ENCODE data around the gene MISP. TPM values are rescaled to one million over a fixed set of nuclear protein-coding genes. Genes with fewer than 3 reads are reported as not detected.
A peak's percentile ranks its signal among the peaks of the same experiment; 100 is the strongest.

MISP gene
- total and polyA plus RNA-seq, 10 of the 15 experiments (the other 5 are each of a cell fraction or from before 2014, with no cell fraction given) = not detected

DNA sequence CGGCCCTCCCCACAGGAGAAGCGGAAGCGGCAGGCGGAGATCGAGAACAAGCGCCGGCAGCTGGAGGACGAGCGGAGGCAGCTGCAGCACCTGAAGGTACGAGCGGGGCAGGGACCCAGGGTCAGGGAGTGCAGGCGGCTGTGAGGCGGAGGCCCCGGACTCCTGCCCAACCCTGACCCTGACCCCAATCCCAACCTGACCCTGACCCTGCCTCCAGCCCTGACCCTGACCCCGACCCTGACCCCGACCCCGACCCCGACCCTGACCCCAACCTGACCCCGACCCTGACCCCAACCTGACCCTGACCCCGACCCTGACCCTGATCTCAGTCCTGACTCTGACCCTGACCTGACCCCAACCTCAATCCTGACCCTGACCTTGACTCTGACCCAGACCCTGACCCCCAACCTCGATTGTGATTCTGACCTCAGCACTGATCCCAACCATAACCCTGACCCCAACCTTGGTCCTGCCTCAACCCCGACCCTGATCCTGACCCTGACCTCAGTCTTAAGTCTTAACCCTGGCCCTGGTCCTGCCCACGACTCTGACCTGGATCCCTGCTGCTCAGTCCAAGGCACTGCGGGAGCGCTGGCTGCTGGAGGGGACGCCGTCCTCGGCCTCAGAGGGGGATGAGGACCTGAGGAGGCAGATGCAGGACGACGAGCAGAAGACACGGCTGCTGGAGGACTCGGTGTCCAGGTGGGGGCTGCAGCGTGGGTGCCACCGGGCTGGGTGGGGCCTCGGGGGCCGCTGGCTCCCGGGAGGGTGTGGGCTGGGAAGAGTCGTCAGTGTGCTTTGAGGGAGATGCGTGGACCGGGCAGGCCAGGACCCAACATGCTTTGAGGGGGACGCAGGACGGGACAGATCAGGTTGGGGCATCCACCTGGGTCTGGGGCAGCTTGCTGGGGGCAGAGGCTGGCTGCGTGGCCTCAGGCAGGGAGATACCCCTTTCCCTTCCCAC is 23.6 kb upstream of the MISP start:
- RAD21 ChIA-PET (ENCODE audit: unreplicated experiment) = no interaction called here
- Histone ChIP-seq H3K4me1 (ENCODE audit: control insufficient read depth, insufficient read depth, low read length) (no peaks in the 10 kb centered on the region; the same call in 1 of the 2 replicates), H3K9ac (ENCODE audit: control insufficient read depth, insufficient read depth, low read length) (no peak overlapping the region), H3K79me2 (ENCODE audit: control insufficient read depth, insufficient read depth, low read length) (no peaks in the 10 kb centered on the region), H3K27ac (ENCODE audit: control insufficient read depth, insufficient read depth) (no peak overlapping the region), H3K27me3 (replicated peaks in 1 of 2; ENCODE audit: control insufficient read depth in 2 of 2, insufficient read depth in 2 of 2, low read length in 1 of 2) (no peaks in the 10 kb centered on the region), H3K9me3 (replicated peaks; ENCODE audit: control insufficient read depth, insufficient read depth, low read length) (no peaks in the 10 kb centered on the region), H2AFZ (ENCODE audit: control insufficient read depth, low read depth, low read length) (no peak overlapping the region), H3K4me3 (no peak overlapping the region), H4K20me1 (ENCODE audit: control insufficient read depth, insufficient read depth) (no peaks in the 10 kb centered on the region), H3K4me2 (ENCODE audit: control insufficient read depth, insufficient read depth) (no peak overlapping the region), H3K36me3 (ENCODE audit: control insufficient read depth in 2 of 2, insufficient read depth in 2 of 2, low read length in 1 of 2) (no peaks in the 10 kb centered on the region)
- intact Hi-C loops (cut with micrococcal nuclease; ENCODE audit: unreplicated experiment) = no loop called here
- CTCF ChIA-PET = interaction anchor here (1.3 kb wide), 1 partner anchor 10 kb away, joined by 3 read pairs; no protein-coding TSS in a partner anchor
- POLR2A ChIA-PET = no interaction called here
- no TSS peak for BruUV-seq (replicated peaks)
- no peak for ATAC-seq
- TF ChIP-seq, protein P1, sequence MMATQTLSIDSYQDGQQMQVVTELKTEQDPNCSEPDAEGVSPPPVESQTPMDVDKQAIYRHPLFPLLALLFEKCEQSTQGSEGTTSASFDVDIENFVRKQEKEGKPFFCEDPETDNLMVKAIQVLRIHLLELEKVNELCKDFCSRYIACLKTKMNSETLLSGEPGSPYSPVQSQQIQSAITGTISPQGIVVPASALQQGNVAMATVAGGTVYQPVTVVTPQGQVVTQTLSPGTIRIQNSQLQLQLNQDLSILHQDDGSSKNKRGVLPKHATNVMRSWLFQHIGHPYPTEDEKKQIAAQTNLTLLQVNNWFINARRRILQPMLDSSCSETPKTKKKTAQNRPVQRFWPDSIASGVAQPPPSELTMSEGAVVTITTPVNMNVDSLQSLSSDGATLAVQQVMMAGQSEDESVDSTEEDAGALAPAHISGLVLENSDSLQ (IDR thresholded peaks at IDR 0.05) = no peak
- TF ChIP-seq NR2C1 (IDR thresholded peaks at IDR 0.05) (peak; percentile 73), NR2F1 (conservative IDR thresholded peaks at IDR 0.05) (peak; percentile 95)
- no peak for DNase-seq (ENCODE audit: low read depth, low spot score)
- 55% methylated on average over 31 of the region's 43 CpGs for WGBS (ENCODE audit: insufficient coverage, insufficient replicate concordance, low lambda C conversion rate, missing lambda C conversion rate)
- FAIRE-seq = no peak
- SMC1A ChIA-PET (ENCODE audit: uncharacterized antibody, unreplicated experiment) = no interaction called here
- in situ Hi-C loops (cut with MboI) = no loop called here

DNA sequence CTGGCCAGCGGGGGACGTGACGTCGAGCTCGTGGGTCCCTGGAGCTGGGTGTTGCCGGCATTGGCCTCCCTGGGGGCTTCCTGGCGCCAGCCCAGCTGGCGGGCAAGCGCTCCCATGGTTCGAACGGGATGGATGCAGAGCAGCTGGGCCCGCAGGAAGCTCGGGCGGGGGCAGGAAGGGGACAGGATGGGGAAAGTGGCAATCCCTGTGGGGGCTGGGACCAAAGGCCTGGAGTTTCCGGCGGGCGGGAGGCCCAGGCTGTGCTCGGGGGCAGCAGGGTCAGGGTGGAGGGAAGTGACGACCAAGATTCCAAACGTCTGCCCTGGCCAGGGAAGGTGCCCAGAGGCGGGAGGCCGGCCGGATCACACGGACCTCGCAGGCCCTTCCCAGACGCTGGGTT is 22.9 kb upstream of the MISP start:
- no peak overlapping the region for H2AFZ ChIP-seq (ENCODE audit: control insufficient read depth, low read depth, low read length)
- H3K9me3 ChIP-seq (replicated peaks; ENCODE audit: control insufficient read depth, insufficient read depth, low read length) = no peaks in the 10 kb centered on the region
- H3K36me3 ChIP-seq (ENCODE audit: control insufficient read depth in 2 of 2, insufficient read depth in 2 of 2, low read length in 1 of 2) = no peaks in the 10 kb centered on the region
- H4K20me1 ChIP-seq (ENCODE audit: control insufficient read depth, insufficient read depth) = no peaks in the 10 kb centered on the region
- 43% methylated on average over 26 of the region's 26 CpGs for WGBS (ENCODE audit: insufficient coverage, insufficient replicate concordance, low lambda C conversion rate, missing lambda C conversion rate)
- in situ Hi-C loops (cut with MboI) = no loop called here
- ChIA-PET RAD21 (ENCODE audit: unreplicated experiment) (no interaction called here), CTCF (interaction anchor here (1.3 kb wide), 1 partner anchor 9 kb away, joined by 3 read pairs; no protein-coding TSS in a partner anchor), SMC1A (ENCODE audit: uncharacterized antibody, unreplicated experiment) (no interaction called here), POLR2A (no interaction called here)
- no peak overlapping the region for H3K9ac ChIP-seq (ENCODE audit: control insufficient read depth, insufficient read depth, low read length)
- DNase-seq (ENCODE audit: low read depth, low spot score) (no peak), FAIRE-seq (no peak), ATAC-seq (no peak)
- no peak overlapping the region for H3K27ac ChIP-seq (ENCODE audit: control insufficient read depth, insufficient read depth)
- no peaks in the 10 kb centered on the region for H3K27me3 ChIP-seq (replicated peaks in 1 of 2; ENCODE audit: control insufficient read depth in 2 of 2, insufficient read depth in 2 of 2, low read length in 1 of 2)
- no peak overlapping the region for H3K4me3 ChIP-seq
- H3K79me2 ChIP-seq (ENCODE audit: control insufficient read depth, insufficient read depth, low read length) = no peaks in the 10 kb centered on the region
- intact Hi-C loops (cut with micrococcal nuclease; ENCODE audit: unreplicated experiment) = no loop called here
- peaks cover under 1% of the 10 kb centered on the region for H3K4me1 ChIP-seq (ENCODE audit: control insufficient read depth, insufficient read depth, low read length)
- no peak overlapping the region for H3K4me2 ChIP-seq (ENCODE audit: control insufficient read depth, insufficient read depth)
- no TSS peak for BruUV-seq (replicated peaks)
- no peak for TF ChIP-seq CREM (IDR thresholded peaks at IDR 0.05; ENCODE audit: low read depth)
- no peak for TF ChIP-seq SMARCA5 (IDR thresholded peaks at IDR 0.05)
- no peak for TF ChIP-seq SIX5 (IDR thresholded peaks at IDR 0.05; ENCODE audit: low read depth, low read length, severe bottlenecking)
- TF ChIP-seq POU2F2 (IDR thresholded peaks at IDR 0.05; ENCODE audit: borderline replicate concordance, low read depth, low read length) = no peak
- TF ChIP-seq MYB (IDR thresholded peaks at IDR 0.05; ENCODE audit: borderline replicate concordance, low read depth, low read length) = no peak
- TF ChIP-seq, protein P2, sequence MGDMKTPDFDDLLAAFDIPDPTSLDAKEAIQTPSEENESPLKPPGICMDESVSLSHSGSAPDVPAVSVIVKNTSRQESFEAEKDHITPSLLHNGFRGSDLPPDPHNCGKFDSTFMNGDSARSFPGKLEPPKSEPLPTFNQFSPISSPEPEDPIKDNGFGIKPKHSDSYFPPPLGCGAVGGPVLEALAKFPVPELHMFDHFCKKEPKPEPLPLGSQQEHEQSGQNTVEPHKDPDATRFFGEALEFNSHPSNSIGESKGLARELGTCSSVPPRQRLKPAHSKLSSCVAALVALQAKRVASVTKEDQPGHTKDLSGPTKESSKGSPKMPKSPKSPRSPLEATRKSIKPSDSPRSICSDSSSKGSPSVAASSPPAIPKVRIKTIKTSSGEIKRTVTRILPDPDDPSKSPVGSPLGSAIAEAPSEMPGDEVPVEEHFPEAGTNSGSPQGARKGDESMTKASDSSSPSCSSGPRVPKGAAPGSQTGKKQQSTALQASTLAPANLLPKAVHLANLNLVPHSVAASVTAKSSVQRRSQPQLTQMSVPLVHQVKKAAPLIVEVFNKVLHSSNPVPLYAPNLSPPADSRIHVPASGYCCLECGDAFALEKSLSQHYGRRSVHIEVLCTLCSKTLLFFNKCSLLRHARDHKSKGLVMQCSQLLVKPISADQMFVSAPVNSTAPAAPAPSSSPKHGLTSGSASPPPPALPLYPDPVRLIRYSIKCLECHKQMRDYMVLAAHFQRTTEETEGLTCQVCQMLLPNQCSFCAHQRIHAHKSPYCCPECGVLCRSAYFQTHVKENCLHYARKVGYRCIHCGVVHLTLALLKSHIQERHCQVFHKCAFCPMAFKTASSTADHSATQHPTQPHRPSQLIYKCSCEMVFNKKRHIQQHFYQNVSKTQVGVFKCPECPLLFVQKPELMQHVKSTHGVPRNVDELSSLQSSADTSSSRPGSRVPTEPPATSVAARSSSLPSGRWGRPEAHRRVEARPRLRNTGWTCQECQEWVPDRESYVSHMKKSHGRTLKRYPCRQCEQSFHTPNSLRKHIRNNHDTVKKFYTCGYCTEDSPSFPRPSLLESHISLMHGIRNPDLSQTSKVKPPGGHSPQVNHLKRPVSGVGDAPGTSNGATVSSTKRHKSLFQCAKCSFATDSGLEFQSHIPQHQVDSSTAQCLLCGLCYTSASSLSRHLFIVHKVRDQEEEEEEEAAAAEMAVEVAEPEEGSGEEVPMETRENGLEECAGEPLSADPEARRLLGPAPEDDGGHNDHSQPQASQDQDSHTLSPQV (IDR thresholded peaks at IDR 0.05) = no peak
- no peak for TF ChIP-seq EED (IDR thresholded peaks at IDR 0.05; ENCODE audit: low read depth)
- no peak for TF ChIP-seq KAT2A (conservative IDR thresholded peaks at IDR 0.05; ENCODE audit: control insufficient read depth, low read depth, low read length)
- no peak for TF ChIP-seq ZNF622 (IDR thresholded peaks at IDR 0.05)
- TF ChIP-seq BMI1 (IDR thresholded peaks at IDR 0.05; ENCODE audit: borderline replicate concordance) = no peak

Measured in GM12878 (cell line).